HG02798 (cell line): Measurements from ENCODE around the gene ITGB5.

Experiments
- ATAC-seq: cut with Tn5 transposase; IDR thresholded peaks from one replicate; pipeline ENCODE4 v1.9.1; 2021; ENCODE audit warnings: mild to moderate bottlenecking; ENCODE audit not compliant: unreplicated experiment, poor library complexity

The ITGB5 gene

GRCh38 chr3:124776856-124777255 lies 110.3 kb downstream of the ITGB5 start:
- ATAC-seq: no peak

DNA sequence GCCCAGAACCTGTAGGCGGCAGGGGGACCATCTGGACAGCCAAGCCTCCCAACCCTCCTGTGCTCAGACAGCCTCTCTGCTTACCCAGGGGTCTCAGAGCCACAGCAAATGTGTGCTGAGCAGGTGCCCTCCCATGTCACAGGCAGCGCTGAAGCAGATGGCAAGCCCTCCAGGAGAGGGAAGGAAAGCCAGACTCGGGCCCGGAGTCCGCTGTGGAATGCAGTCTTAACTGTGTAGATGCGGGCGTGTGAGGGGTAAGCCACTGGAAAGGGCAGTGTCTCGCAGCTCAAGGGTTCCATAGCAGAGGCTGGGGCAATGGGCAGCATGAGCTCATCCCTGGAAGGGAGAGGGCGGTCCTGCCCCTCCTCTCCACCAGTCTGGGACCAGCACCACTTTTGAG lies 111.3 kb downstream of the ITGB5 start:
- ATAC-seq: no peak

DNA sequence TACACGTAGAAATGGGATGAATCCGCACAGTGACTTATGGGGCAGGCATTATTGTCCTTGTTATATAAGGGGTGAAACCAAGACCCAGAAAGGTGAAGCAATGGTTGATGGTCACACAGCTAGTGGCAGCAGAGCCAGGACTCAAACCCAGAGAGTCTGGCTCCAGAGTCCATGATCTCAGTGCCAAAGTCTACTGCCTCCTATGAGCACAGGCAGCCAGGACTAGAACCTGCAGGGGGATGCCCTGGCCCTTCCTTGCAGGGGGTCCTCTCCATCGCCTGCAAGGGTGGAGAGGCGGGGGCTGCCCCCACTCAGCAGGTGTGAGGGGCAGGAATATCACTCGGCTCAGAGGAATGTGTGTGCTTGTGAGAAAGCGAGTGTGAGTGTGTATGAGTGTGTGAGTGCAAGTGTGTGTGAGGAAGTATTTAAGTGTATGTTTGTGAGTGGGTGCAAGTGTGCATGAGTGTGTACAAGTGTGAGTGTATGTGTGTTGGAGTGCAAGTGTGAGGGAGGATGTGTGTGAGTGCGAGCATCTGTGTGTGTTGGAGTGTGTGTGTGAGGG lies 112.2 kb downstream of the ITGB5 start:
- ATAC-seq: no peak

DNA sequence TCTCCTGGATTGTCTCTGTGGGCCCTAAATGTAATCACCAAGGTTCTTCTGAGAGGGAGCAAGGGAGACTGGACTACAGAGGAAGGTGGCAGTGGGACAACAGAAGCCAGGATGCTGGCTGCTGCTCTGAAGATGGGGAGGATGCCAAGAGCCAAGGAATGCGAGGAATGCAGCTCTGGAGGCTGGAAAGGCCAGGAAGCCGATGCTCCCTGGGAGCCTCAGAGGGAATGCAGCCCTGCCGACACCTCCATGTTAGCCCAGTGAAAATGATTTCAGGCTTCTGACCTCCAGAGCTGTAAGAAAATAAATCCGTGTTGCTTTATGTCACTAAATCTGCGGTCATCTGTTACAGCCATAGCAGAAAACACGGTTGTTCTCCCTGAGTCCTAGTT lies 112.8 kb downstream of the ITGB5 start:
- no peak for ATAC-seq

GRCh38 chr3:124773351-124774326 lies 113.5 kb downstream of the ITGB5 start:
- no peak for ATAC-seq

DNA sequence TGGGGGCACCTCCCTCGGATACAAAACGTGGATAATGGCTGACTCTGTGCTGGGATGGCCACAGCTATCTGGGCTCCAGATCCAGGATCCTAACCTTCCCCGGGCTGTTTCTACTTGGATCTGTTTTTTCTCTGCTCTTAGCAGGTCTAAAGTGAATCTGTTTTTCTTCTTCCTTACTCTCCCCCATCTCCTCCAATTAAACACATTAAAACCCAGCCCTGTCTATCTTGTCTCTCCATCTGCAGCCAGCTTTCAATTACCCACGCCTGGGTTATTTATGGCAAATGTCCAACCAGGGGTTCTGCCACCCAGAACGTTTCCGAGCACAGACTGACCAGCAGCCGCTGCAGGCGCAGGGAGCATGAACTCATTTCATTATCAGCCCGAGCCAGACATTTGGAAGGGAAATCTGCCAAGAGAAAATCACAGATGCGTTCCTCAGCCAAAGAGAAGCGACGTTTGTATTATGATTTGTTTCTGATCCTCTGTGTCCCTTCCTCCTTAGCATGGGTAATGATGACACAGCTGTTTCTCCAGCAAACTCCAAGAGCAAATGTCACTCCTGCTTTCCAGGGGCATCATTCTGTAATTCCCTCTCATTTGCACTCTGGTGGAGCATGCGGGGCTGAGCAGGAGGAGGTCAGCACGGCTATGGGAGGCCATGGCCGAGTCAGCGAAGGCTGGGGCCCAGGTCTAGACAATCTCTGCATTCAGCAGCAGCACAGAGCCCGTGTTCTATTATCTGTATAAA lies 114.9 kb downstream of the ITGB5 start:
- ATAC-seq: no peak

- no peak for ATAC-seq
Observed at GRCh38 chr3:124771083-124771445, 116.1 kb downstream of the ITGB5 start.

GRCh38 chr3:124770336-124771082 lies 116.7 kb downstream of the ITGB5 start:
- no peak for ATAC-seq

GRCh38 chr3:124769462-124769861 lies 117.7 kb downstream of the ITGB5 start:
- ATAC-seq: no peak

DNA sequence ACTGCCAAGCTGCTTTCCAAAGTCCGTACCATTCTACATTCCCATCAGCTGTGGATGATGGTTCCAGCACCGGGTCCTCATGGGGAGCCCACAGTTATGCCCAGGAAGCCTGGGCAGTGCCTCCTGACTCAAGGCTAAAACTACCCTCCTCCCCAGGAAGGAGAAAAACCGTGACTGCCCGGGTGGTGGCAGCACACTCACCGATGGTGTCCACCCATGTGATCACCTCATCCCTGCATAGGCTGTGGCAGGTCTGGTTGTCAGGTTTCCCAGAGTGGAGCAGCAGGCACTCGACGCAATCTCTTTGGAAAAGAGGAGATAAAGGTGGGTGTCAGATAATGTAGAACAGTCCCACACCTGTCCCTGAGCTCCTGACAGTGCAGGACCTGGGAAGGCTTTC lies 118.4 kb downstream of the ITGB5 start:
- no peak for ATAC-seq

DNA sequence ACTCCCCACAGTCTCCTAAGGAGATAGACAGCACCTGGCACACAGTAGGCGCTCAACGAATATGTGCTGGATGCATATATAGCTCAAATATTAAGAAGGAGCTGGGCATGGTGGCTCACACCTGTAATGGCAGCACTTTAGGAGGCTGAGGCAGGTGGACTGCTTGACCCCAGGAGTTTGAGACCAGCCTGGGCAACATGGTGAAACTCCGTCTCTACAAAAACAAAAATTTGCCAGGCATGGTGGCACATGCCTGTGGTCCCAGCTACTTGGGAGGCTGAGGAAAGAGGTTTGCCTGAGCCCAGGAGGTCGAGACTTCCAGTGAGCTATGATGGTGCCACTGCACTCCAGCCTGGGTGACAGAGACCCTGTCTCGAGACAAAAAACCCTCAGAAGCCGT lies 119.5 kb downstream of the ITGB5 start:
- no peak for ATAC-seq

- no peak for ATAC-seq
Observed at GRCh38 chr3:124767264-124767663, 119.9 kb downstream of the ITGB5 start.

DNA sequence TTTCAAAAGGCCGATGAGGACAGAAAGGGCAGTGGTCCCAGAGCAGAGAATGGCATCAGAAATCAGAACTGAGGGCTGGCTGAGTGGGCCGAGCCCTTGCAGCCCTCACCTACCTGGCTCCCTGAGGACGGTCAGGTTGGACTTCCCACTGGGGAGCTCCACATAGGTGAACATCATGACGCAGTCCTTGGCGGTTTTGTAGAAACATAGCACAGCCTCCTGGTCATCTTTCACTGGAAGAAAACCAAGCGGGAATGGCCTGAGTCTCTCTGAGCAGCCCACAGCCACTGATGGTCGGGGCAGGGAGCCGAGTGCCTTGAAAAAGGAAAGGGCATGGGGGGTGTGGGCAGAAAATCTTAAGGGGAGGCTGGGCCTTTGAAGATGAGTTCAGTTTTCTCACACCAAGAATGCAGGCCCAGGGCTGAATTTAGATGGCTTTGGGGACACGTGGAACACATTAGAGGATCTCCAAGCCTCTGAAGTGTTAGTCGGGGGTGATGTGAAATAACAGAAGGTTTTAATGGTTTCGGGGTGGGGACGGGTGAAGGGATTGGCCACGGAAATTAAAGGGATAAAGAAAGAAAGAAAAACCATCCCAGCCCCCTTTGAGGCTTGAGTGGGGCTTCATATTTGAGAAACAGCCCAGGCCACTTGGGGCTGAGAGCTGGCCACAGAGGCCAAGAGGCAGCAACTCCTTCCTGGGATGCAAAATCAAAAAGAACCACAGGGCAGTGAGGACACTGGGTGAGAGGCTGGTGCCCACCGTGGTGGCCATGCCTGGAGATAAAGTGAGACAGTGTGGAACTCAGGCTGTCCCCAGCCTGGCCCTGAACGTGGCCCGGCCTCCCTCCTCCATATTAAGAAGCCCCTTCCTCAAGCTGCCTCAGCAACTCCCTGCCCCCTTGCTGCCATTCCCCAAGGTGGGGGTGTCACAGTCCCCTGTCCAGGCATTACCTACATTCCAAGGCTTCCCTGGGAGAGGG lies 120.8 kb downstream of the ITGB5 start:
- no peak for ATAC-seq

GRCh38 chr3:124765197-124765840 lies 121.8 kb downstream of the ITGB5 start:
- no peak for ATAC-seq

- ATAC-seq: no peak
Observed at GRCh38 chr3:124764746-124765145, 122.4 kb downstream of the ITGB5 start.

- ATAC-seq: no peak
Observed at GRCh38 chr3:124763644-124764358, 123.4 kb downstream of the ITGB5 start.

DNA sequence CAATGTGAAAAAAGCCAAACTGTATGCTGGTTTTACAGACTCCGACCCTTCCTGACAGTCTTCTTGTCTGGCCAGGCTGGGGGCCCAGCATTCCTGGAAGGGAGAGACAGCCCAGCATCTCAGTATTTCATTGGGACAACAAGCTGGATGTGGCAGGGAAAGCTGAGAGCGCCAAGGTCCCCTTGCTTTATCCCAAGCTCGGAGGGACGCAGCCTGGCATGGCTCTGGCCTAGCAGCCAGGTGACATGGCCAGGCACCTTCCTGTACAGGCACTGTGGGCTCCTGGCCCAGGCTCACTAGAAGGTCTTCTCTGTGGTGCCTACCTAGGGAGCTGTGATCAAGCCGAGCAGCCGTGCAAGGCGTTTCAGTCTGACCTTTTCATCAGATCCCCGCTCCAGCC lies 124.0 kb downstream of the ITGB5 start:
- ATAC-seq: no peak

GRCh38 chr3:124762661-124763011 lies 124.5 kb downstream of the ITGB5 start:
- ATAC-seq: no peak
